ENCODE data around the gene LPIN3. TPM values are rescaled to one million over a fixed set of nuclear protein-coding genes. Genes with fewer than 3 reads are reported as not detected.

LPIN3 gene
- total and polyA plus RNA-seq, 2 experiments from 2014 or later, result 18.1 to 22.4 TPM

DNA sequence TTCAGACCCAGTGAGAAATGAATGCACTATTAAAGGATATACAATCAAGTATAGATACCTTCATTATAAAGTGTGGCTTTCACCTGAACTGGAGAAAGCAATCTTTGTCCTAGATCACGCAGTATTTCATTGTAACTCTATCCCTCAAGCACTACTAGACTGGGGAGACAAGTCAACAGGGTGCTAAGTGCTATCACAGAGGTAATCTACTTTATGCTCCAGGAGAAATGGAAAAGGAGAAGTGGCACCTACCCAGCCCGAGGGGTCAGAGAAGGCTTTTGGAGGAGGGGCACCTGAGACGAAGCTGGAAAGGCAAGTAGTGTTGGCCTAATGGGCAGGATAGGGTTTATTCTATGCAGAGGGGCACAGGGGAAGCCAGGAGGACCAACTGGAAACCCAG lies 40.2 kb upstream of the LPIN3 start:
- Histone ChIP-seq H2AFZ (no peak overlapping the region), H3K4me1 (ENCODE audit: insufficient read depth) (no peaks in the 10 kb centered on the region), H3K9me2 (replicated peaks; ENCODE audit: insufficient read depth) (no peaks in the 10 kb centered on the region), H3K4me3 (no peak overlapping the region), H3K9me3 (ENCODE audit: low read depth) (no peaks in the 10 kb centered on the region), H4K20me1 (ENCODE audit: insufficient read depth, poor library complexity, severe bottlenecking) (no peaks in the 10 kb centered on the region), H3K36me3 (replicated peaks; ENCODE audit: insufficient read depth, low read depth) (no peaks in the 10 kb centered on the region), H3K27me3 (no peaks in the 10 kb centered on the region), H3K79me2 (peaks cover 52% of the 10 kb centered on the region), H3K4me2 (no peak overlapping the region), H3K27ac (no peak overlapping the region)
- no peak for DNase-seq (ENCODE audit: low spot score)
- WGBS (ENCODE audit: low lambda C conversion rate, missing lambda C conversion rate), result 64% methylated on average over 3 of the region's 3 CpGs
- TF ChIP-seq, protein P1, sequence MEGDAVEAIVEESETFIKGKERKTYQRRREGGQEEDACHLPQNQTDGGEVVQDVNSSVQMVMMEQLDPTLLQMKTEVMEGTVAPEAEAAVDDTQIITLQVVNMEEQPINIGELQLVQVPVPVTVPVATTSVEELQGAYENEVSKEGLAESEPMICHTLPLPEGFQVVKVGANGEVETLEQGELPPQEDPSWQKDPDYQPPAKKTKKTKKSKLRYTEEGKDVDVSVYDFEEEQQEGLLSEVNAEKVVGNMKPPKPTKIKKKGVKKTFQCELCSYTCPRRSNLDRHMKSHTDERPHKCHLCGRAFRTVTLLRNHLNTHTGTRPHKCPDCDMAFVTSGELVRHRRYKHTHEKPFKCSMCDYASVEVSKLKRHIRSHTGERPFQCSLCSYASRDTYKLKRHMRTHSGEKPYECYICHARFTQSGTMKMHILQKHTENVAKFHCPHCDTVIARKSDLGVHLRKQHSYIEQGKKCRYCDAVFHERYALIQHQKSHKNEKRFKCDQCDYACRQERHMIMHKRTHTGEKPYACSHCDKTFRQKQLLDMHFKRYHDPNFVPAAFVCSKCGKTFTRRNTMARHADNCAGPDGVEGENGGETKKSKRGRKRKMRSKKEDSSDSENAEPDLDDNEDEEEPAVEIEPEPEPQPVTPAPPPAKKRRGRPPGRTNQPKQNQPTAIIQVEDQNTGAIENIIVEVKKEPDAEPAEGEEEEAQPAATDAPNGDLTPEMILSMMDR (IDR thresholded peaks at IDR 0.05; ENCODE audit: poor library complexity), result no peak

DNA sequence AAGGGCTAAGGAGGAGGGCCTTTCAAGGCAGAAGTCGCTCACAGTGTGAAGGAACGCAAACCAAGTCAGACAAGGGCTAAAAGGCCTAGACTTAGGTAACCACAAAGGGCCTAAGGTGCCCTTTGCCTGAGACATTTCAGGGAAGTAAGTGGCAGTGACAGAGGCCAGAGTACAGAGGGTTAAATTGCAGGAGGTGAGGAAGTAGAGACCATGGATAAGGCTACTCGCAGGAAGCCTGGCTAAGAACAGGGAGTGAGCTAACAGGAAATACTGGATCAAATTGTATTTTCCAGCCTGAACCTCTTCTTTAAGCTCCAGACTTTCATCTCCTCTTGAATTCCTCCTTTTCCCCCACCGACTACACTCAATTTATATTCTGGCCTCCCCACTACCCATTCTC lies 39.7 kb upstream of the LPIN3 start:
- Histone ChIP-seq H3K9me2 (replicated peaks; ENCODE audit: insufficient read depth) (no peaks in the 10 kb centered on the region), H3K4me2 (no peak overlapping the region), H4K20me1 (ENCODE audit: insufficient read depth, poor library complexity, severe bottlenecking) (no peaks in the 10 kb centered on the region), H3K4me1 (ENCODE audit: insufficient read depth) (no peaks in the 10 kb centered on the region), H3K27me3 (no peaks in the 10 kb centered on the region), H3K36me3 (replicated peaks; ENCODE audit: insufficient read depth, low read depth) (no peaks in the 10 kb centered on the region), H3K9me3 (ENCODE audit: low read depth) (no peaks in the 10 kb centered on the region), H3K79me2 (peaks cover 52% of the 10 kb centered on the region), H3K27ac (no peak overlapping the region), H2AFZ (no peak overlapping the region), H3K4me3 (no peak overlapping the region)
- TF ChIP-seq, protein P1 (IDR thresholded peaks at IDR 0.05; ENCODE audit: poor library complexity), result no peak
- TF ChIP-seq EZH2 (IDR thresholded peaks at IDR 0.05; ENCODE audit: borderline replicate concordance), result no peak
- TF ChIP-seq EZH2phosphoT487 (IDR thresholded peaks at IDR 0.05; ENCODE audit: low read depth, severe bottlenecking, unreplicated experiment), result no peak
- no peak for DNase-seq (ENCODE audit: low spot score)
- 77% methylated on average over 4 of the region's 4 CpGs for WGBS (ENCODE audit: low lambda C conversion rate, missing lambda C conversion rate)

- no peaks in the 10 kb centered on the region for H3K27me3 ChIP-seq
- DNase-seq (ENCODE audit: low spot score), result no peak
- H3K4me2 ChIP-seq, result no peak overlapping the region
- H3K36me3 ChIP-seq (replicated peaks; ENCODE audit: insufficient read depth, low read depth), result no peaks in the 10 kb centered on the region
- H3K9me2 ChIP-seq (replicated peaks; ENCODE audit: insufficient read depth), result no peaks in the 10 kb centered on the region
- peaks cover 8% of the 10 kb centered on the region for H3K4me1 ChIP-seq (ENCODE audit: insufficient read depth)
- WGBS (ENCODE audit: low lambda C conversion rate, missing lambda C conversion rate), result 80% methylated on average over 1 of the region's 1 CpG
- H3K4me3 ChIP-seq, result no peak overlapping the region
- no peak overlapping the region for H3K27ac ChIP-seq
- no peak for TF ChIP-seq EZH2 (IDR thresholded peaks at IDR 0.05; ENCODE audit: borderline replicate concordance)
- TF ChIP-seq EZH2phosphoT487 (IDR thresholded peaks at IDR 0.05; ENCODE audit: low read depth, severe bottlenecking, unreplicated experiment), result no peak
- TF ChIP-seq, protein P1 (IDR thresholded peaks at IDR 0.05; ENCODE audit: poor library complexity), result no peak
- no peak overlapping the region for H2AFZ ChIP-seq
- H4K20me1 ChIP-seq (ENCODE audit: insufficient read depth, poor library complexity, severe bottlenecking), result no peaks in the 10 kb centered on the region
- H3K9me3 ChIP-seq (ENCODE audit: low read depth), result no peaks in the 10 kb centered on the region
- H3K79me2 ChIP-seq, result peaks cover 65% of the 10 kb centered on the region
Observed at GRCh38 chr20:41304002-41304401, 36.6 kb upstream of the LPIN3 start.

Measured in hepatocyte (in vitro differentiated cells).